ENCODE measurements around the gene ARHGAP12. TPM values are rescaled to one million over a fixed set of nuclear protein-coding genes. Genes with fewer than 3 reads are reported as not detected.
A peak's percentile ranks its signal among the peaks of the same experiment; 100 is the strongest.
"Not testable (repeated sequence)": the region's sequence is repeated elsewhere in the genome, so short reads cannot be mapped to it uniquely, and the experiment has no call there.

ARHGAP12 gene
- total RNA-seq, 1 donor from 2014 or later: 68.9 TPM

DNA sequence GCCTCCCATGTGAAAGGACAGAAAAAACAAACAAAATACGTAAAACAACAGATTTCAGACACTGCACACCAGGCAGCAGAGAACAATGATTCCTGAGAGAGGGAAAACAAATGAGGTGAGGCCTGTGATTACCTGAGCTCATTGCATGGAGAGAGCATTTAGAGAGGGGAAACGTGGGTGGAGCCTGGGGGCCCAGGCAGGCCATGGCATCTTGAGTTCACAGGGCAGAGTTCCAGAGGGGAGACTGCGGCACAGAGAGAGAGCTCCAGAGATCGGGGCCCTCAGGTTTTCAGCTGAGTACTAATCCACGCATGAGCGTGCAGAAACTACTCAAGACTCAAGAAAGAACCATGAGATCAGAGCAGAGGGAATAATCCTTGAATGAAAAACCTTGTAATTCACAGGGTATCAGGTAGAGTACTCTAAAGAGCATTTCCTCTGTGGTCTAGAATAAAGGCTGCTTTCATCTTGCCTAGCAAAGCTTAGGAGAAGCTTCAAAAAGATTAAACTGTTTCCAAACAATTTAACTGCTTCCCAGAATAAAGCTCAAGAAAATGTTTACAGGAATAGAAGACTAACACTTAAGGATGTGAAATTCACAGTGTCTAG lies 46.6 kb upstream of the ARHGAP12 start:
- Histone ChIP-seq H2AFZ (replicated peaks) (peak overlapping the region; percentile 61), H3K79me2 (ENCODE audit: low read depth) (no peaks in the 10 kb centered on the region), H3K36me3 (no peaks in the 10 kb centered on the region), H3K27ac (no peak overlapping the region), H4K20me1 (ENCODE audit: low read depth) (no peaks in the 10 kb centered on the region), H3K4me2 (peak overlapping the region; percentile 23), H3K9me3 (ENCODE audit: low read depth) (no peaks in the 10 kb centered on the region), H3K9ac (no peak overlapping the region), H3F3A (ENCODE audit: low read depth) (no peaks in the 10 kb centered on the region), H3K27me3 (no peaks in the 10 kb centered on the region), H3K4me1 (peaks cover 9% of the 10 kb centered on the region), H3K4me3 (no peak overlapping the region)
- Mint-ChIP-seq H3K27me3 (ENCODE audit: insufficient read depth, low read depth) (no peaks in the 10 kb centered on the region), H3K4me3 (no peak overlapping the region), H3K36me3 (peaks cover 4% of the 10 kb centered on the region), H3K4me1 (peaks cover 10% of the 10 kb centered on the region), H3K9me3 (peaks cover 8% of the 10 kb centered on the region), H3K27ac (peak overlapping the region; percentile 8)
- TF ChIP-seq EZH2 (IDR thresholded peaks at IDR 0.05): no peak
- TF ChIP-seq EZH2phosphoT487 (IDR thresholded peaks at IDR 0.05): no peak
- TF ChIP-seq, protein P1, sequence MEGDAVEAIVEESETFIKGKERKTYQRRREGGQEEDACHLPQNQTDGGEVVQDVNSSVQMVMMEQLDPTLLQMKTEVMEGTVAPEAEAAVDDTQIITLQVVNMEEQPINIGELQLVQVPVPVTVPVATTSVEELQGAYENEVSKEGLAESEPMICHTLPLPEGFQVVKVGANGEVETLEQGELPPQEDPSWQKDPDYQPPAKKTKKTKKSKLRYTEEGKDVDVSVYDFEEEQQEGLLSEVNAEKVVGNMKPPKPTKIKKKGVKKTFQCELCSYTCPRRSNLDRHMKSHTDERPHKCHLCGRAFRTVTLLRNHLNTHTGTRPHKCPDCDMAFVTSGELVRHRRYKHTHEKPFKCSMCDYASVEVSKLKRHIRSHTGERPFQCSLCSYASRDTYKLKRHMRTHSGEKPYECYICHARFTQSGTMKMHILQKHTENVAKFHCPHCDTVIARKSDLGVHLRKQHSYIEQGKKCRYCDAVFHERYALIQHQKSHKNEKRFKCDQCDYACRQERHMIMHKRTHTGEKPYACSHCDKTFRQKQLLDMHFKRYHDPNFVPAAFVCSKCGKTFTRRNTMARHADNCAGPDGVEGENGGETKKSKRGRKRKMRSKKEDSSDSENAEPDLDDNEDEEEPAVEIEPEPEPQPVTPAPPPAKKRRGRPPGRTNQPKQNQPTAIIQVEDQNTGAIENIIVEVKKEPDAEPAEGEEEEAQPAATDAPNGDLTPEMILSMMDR (IDR thresholded peaks at IDR 0.05): no peak
- peak; percentile 21 for DNase-seq (ENCODE audit: low spot score)

DNA sequence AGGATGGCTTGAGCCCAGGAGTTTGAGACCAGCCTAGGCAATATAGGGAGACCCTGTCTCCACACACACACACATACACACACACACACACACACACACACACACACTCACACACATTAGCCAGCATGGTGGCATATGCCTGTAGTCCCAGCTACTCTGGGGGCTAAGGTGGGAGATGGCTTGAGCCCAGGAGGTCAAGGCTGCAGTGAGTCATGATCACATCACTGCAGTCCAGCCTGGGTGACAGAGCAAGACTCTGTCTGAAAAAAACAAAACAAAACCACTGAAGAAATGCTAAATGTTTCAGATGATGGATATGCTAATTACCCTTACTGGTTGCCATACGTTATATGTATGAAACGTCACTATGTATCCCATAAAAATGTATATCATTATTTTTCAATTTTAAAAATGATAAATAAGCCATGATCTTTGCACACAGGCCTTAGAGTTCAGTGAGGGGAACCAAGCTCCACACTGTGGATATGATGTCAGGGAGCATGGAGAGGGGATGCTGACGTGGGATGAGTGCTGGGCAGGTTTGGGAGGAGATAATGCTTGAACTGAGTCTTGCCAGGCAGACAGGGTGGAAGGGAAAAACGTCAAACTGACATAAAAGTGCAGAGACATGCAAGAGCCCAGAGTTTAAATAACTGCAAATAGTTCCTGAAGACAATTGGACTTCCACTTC lies 45.9 kb upstream of the ARHGAP12 start:
- H3K36me3 Mint-ChIP-seq: peaks cover 4% of the 10 kb centered on the region
- Histone ChIP-seq H2AFZ (replicated peaks) (peak overlapping the region; percentile 61), H3K4me3 (no peak overlapping the region), H3K4me2 (peak overlapping the region; percentile 23), H4K20me1 (ENCODE audit: low read depth) (no peaks in the 10 kb centered on the region), H3K79me2 (ENCODE audit: low read depth) (no peaks in the 10 kb centered on the region), H3K36me3 (no peaks in the 10 kb centered on the region), H3K27me3 (no peaks in the 10 kb centered on the region), H3F3A (ENCODE audit: low read depth) (no peaks in the 10 kb centered on the region), H3K27ac (no peak overlapping the region), H3K4me1 (peaks cover 9% of the 10 kb centered on the region), H3K9ac (no peak overlapping the region), H3K9me3 (ENCODE audit: low read depth) (no peaks in the 10 kb centered on the region)
- no peak overlapping the region for H3K4me3 Mint-ChIP-seq
- DNase-seq (ENCODE audit: low spot score): no peak
- no peak for TF ChIP-seq EZH2 (IDR thresholded peaks at IDR 0.05)
- TF ChIP-seq, protein P1 (IDR thresholded peaks at IDR 0.05): no peak
- no peak overlapping the region for H3K27ac Mint-ChIP-seq
- H3K27me3 Mint-ChIP-seq (ENCODE audit: insufficient read depth, low read depth): no peaks in the 10 kb centered on the region
- peaks cover 10% of the 10 kb centered on the region for H3K4me1 Mint-ChIP-seq
- H3K9me3 Mint-ChIP-seq: peaks cover 3% of the 10 kb centered on the region

- Mint-ChIP-seq H3K27me3 (ENCODE audit: insufficient read depth, low read depth) (no peaks in the 10 kb centered on the region), H3K36me3 (peaks cover 4% of the 10 kb centered on the region), H3K27ac (peak overlapping the region; percentile 54), H3K4me3 (no peak overlapping the region), H3K9me3 (no peaks in the 10 kb centered on the region), H3K4me1 (peaks cover 8% of the 10 kb centered on the region)
- no peaks in the 10 kb centered on the region for H3F3A ChIP-seq (ENCODE audit: low read depth)
- peaks cover 9% of the 10 kb centered on the region for H3K4me1 ChIP-seq
- no peak overlapping the region for H2AFZ ChIP-seq (replicated peaks)
- no peaks in the 10 kb centered on the region for H3K79me2 ChIP-seq (ENCODE audit: low read depth)
- no peak overlapping the region for H3K4me2 ChIP-seq
- TF ChIP-seq, protein P1 (IDR thresholded peaks at IDR 0.05): no peak
- TF ChIP-seq EZH2 (IDR thresholded peaks at IDR 0.05) (no peak), EZH2phosphoT487 (IDR thresholded peaks at IDR 0.05) (no peak)
- no peak for DNase-seq (ENCODE audit: low spot score)
- no peaks in the 10 kb centered on the region for H3K36me3 ChIP-seq
- H3K27ac ChIP-seq: no peak overlapping the region
- no peak overlapping the region for H3K9ac ChIP-seq
- no peaks in the 10 kb centered on the region for H4K20me1 ChIP-seq (ENCODE audit: low read depth)
- no peaks in the 10 kb centered on the region for H3K27me3 ChIP-seq
- H3K9me3 ChIP-seq (ENCODE audit: low read depth): no peaks in the 10 kb centered on the region
- H3K4me3 ChIP-seq: no peak overlapping the region
These were observed 43.9 kb upstream of the ARHGAP12 start for GRCh38 chr10:31972519-31973041.

DNA sequence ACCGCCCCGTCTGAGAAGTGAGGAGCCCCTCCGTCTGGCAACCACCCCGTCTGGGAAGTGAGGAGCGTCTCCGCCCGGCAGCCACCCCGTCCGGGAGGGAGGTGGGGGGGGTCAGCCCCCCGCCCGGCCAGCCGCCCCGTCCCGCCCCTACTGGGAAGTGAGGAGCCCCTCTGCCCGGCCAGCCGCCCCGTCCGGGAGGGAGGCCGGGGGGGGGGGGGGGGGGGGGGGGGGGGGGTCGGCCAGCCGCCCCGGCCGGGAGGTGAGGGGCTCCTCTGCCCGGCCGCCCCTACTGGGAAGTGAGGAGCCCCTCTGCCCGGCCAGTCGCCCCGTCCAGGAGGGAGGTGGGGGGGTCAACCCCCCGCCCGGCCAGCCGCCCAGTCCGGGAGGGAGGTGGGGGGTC lies 41.2 kb upstream of the ARHGAP12 start:
- not testable (repeated sequence) for H3K4me2 ChIP-seq; H3K36me3 Mint-ChIP-seq; H3K9me3 ChIP-seq (ENCODE audit: low read depth); H3F3A ChIP-seq (ENCODE audit: low read depth); H2AFZ ChIP-seq (replicated peaks); H4K20me1 ChIP-seq (ENCODE audit: low read depth); H3K4me1 Mint-ChIP-seq; H3K4me1 ChIP-seq; H3K9me3 Mint-ChIP-seq; H3K27ac Mint-ChIP-seq; H3K9ac ChIP-seq; H3K27me3 ChIP-seq; DNase-seq (ENCODE audit: low spot score); H3K27me3 Mint-ChIP-seq (ENCODE audit: insufficient read depth, low read depth); H3K79me2 ChIP-seq (ENCODE audit: low read depth); H3K27ac ChIP-seq; H3K4me3 Mint-ChIP-seq; H3K4me3 ChIP-seq; H3K36me3 ChIP-seq

All from neural progenitor cell (in vitro differentiated cells).